Ishikawa (cell line): Measurements from ENCODE around the gene APBB2.
A peak's percentile ranks its signal among the peaks of the same experiment; 100 is the strongest.

Experiments
- CEBPB ChIP-seq: IDR thresholded peaks from 2 replicates; pipeline ENCODE4 v1.6.1; 2012
- CREB1 ChIP-seq: IDR thresholded peaks from 2 replicates; pipeline ENCODE4 v1.6.1; 2012; ENCODE audit warnings: low read depth
- EGR1 ChIP-seq: IDR thresholded peaks from 2 replicates; pipeline ENCODE4 v1.6.1; 2012
- EP300 ChIP-seq: IDR thresholded peaks from 2 replicates; pipeline ENCODE4 v1.6.1; 2012; ENCODE audit warnings: borderline replicate concordance
- FOXM1 ChIP-seq: IDR thresholded peaks from 2 replicates; pipeline ENCODE4 v1.6.1; 2012; ENCODE audit warnings: low read depth, borderline replicate concordance
- NFIC ChIP-seq: IDR thresholded peaks from 2 replicates; pipeline ENCODE4 v1.6.1; 2012
- RAD21 ChIP-seq: IDR thresholded peaks from 2 replicates; pipeline ENCODE4 v1.6.1; 2012; ENCODE audit warnings: low read depth
- TAF1 ChIP-seq: IDR thresholded peaks from 2 replicates; pipeline ENCODE4 v1.6.1; 2012; ENCODE audit warnings: low read depth, mild to moderate bottlenecking
- TCF12 ChIP-seq: IDR thresholded peaks from 2 replicates; pipeline ENCODE4 v1.6.1; 2012; ENCODE audit warnings: low read depth
- TEAD4 ChIP-seq: IDR thresholded peaks from 2 replicates; pipeline ENCODE4 v1.6.1; 2012
- YY1 ChIP-seq: IDR thresholded peaks from 2 replicates; pipeline ENCODE4 v1.6.1; 2012; ENCODE audit warnings: low read depth
- ZBTB7A ChIP-seq: IDR thresholded peaks from 2 replicates; pipeline ENCODE4 v1.6.1; 2012; ENCODE audit warnings: low read depth
- TF ChIP-seq, protein P1 (sequence below): IDR thresholded peaks from 2 replicates; pipeline ENCODE4 v1.6.1; 2012; ENCODE audit warnings: low read depth, mild to moderate bottlenecking
- TF ChIP-seq, protein P2 (sequence below): IDR thresholded peaks from 2 replicates; pipeline ENCODE4 v1.6.1; 2012
- TF ChIP-seq, protein P3 (sequence below): IDR thresholded peaks from 2 replicates; pipeline ENCODE4 v1.6.1; 2012

APBB2 gene

DNA sequence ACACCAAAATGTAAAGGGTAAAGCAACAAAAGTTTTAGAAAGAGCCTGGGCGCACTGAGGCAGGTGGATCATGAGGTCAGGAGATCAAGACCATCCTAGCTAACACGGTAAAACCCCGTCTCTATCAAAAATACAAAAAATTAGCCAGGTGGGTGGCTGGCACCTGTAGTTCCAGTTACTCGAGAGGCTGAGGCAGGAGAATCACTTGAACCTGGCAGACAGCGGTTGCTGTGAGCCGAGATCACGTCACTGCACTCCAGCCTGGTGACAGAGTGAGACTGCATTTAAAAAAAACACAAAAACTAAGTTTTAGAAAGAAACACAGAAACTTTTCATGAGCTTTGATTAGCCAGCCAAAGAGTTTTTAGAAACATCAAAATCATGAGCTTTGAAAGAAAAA, 76.5 kb downstream of the APBB2 start:
- TF ChIP-seq YY1 (no peak), TEAD4 (no peak), EP300 (no peak), ZBTB7A (no peak), CREB1 (no peak)
- TF ChIP-seq, protein P1, sequence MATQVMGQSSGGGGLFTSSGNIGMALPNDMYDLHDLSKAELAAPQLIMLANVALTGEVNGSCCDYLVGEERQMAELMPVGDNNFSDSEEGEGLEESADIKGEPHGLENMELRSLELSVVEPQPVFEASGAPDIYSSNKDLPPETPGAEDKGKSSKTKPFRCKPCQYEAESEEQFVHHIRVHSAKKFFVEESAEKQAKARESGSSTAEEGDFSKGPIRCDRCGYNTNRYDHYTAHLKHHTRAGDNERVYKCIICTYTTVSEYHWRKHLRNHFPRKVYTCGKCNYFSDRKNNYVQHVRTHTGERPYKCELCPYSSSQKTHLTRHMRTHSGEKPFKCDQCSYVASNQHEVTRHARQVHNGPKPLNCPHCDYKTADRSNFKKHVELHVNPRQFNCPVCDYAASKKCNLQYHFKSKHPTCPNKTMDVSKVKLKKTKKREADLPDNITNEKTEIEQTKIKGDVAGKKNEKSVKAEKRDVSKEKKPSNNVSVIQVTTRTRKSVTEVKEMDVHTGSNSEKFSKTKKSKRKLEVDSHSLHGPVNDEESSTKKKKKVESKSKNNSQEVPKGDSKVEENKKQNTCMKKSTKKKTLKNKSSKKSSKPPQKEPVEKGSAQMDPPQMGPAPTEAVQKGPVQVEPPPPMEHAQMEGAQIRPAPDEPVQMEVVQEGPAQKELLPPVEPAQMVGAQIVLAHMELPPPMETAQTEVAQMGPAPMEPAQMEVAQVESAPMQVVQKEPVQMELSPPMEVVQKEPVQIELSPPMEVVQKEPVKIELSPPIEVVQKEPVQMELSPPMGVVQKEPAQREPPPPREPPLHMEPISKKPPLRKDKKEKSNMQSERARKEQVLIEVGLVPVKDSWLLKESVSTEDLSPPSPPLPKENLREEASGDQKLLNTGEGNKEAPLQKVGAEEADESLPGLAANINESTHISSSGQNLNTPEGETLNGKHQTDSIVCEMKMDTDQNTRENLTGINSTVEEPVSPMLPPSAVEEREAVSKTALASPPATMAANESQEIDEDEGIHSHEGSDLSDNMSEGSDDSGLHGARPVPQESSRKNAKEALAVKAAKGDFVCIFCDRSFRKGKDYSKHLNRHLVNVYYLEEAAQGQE, result no peak

DNA sequence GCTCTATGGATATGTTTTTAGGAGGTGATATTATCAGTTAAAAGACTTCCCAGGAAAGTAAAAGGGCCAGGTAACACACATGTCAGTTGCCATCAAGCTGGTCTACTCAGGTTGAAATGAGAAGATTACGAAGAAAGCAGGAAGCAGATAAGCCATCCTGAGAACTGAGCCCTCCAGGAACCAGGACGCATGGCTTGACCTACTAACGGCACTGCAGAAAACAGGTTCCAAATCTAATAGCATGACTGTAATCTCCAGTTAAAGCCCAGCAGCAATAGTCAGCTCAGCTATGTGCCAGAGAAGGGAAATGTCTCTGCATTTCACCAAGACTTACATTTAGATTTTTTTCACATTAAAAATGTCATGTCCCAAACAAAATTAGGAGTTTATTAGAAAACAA, 77.9 kb downstream of the APBB2 start:
- TF ChIP-seq TCF12, result no peak

DNA sequence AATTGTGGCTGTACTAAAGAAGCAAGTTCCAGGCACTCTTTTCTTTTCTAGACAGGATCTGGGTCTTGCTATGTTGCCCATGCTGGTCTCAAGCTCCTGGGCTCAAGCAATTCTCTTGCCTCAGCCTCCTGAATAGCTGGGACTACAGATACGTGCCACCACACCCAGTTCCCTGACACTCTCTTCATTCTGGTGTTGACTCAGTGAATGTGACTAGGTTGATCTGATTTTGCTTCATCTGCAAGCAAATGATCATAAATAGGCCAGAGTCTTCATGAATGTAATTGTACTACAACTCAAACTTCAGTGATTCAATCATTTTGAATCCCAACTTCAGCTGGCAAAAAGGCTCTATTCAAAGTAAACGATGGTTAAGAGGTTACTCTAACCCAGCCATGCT, 78.5 kb downstream of the APBB2 start:
- no peak for TF ChIP-seq CEBPB
- no peak for TF ChIP-seq TCF12
- no peak for TF ChIP-seq EGR1
- TF ChIP-seq FOXM1, result no peak
- TF ChIP-seq, protein P2, sequence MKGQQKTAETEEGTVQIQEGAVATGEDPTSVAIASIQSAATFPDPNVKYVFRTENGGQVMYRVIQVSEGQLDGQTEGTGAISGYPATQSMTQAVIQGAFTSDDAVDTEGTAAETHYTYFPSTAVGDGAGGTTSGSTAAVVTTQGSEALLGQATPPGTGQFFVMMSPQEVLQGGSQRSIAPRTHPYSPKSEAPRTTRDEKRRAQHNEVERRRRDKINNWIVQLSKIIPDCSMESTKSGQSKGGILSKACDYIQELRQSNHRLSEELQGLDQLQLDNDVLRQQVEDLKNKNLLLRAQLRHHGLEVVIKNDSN, result no peak
- no peak for TF ChIP-seq EP300
- TF ChIP-seq CREB1, result no peak
- no peak for TF ChIP-seq NFIC
- TF ChIP-seq ZBTB7A, result no peak
- no peak for TF ChIP-seq RAD21
- TF ChIP-seq, protein P3, sequence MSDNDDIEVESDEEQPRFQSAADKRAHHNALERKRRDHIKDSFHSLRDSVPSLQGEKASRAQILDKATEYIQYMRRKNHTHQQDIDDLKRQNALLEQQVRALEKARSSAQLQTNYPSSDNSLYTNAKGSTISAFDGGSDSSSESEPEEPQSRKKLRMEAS, result no peak
- no peak for TF ChIP-seq YY1
- no peak for TF ChIP-seq TEAD4
- TF ChIP-seq, protein P1, result no peak

DNA sequence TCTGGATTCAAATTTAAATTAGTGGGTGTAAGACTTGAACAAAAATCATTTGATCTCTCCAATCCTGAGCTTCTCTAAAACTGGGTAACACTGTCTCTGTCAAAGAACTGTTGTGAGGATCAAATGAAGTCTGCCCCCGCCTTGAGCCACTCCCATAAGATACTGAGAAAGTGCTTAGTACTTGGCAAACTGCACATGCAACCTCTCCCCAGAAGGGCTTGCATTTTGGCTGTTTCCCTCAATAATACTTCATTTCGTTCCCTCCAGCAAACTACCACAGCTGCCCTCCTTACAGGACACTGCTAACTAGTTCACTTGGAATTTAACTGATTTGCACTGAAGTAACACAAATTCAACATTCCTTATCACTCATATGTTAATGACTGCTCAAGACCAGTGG, 79.8 kb downstream of the APBB2 start:
- no peak for TF ChIP-seq YY1
- no peak for TF ChIP-seq FOXM1
- no peak for TF ChIP-seq RAD21
- no peak for TF ChIP-seq NFIC
- TF ChIP-seq TAF1, result no peak
- TF ChIP-seq, protein P1, result no peak
- TF ChIP-seq, protein P3, result no peak
- TF ChIP-seq TCF12, result no peak
- TF ChIP-seq EGR1, result no peak
- TF ChIP-seq ZBTB7A, result no peak
- TF ChIP-seq CEBPB, result no peak
- TF ChIP-seq, protein P2, result no peak
- no peak for TF ChIP-seq CREB1
- TF ChIP-seq EP300, result no peak
- TF ChIP-seq TEAD4, result no peak

DNA sequence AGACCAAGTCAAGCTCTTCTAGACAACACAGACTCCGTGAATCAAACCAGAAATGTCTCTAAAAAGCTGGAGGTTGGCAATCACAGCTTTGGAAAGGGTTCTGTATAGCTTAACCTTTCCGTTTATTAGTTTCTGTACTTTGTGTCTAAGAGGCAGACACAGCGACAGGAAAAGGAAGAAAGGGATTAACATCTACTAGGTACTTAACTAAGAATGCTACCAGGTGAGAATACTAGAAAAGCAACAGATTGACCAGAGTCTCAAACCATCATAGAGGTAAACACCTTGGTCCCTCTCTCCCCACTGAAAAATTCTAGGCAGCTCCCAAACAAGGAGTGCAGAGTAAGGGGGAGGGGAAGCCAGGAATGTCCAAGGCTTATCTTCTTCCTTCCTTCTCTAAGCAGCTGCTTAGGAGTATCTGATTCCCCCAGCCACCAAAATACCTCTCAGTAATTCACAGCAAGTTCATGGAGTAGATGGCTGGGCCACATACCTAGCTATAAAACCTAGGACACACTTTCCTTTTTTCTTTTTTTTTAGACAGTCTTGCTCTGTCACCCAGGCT, 80.8 kb downstream of the APBB2 start:
- peak; percentile 55; the same call in 1 of the 2 replicates for TF ChIP-seq TEAD4
- no peak for TF ChIP-seq YY1
